Body of pancreas (tissue), 4 donors: ENCODE results near the gene KLF7. TPM values are rescaled to one million over a fixed set of nuclear protein-coding genes. Genes with fewer than 3 reads are reported as not detected.

Source experiments
- ATAC-seq: fragments of 150-250 bp; one replicate; pipeline ENCODE4 v1.9.1; 2016
- DNase-seq, 4 donors: peaks; one replicate each; pipeline ENCODE4 v3.0.0-alpha.2; 2019
- H3K27ac ChIP-seq, 4 donors: fragments of 200-600 bp; sonication (generic); 1 replicate in 3 of 4; 2 replicates in 1 of 4; pipeline versions ENCODE4 v1.5.1 to v1.6.1; 2016 to 2019; ENCODE audit warnings: mild to moderate bottlenecking in 1 of 4, mixed read lengths in 1 of 4, moderate library complexity in 1 of 4
- H3K27me3 ChIP-seq, 2 donors: fragments of 200-600 bp; sonication (generic); one replicate each; pipeline ENCODE4 v1.6.0; 2016; ENCODE audit warnings: mild to moderate bottlenecking in 1 of 2
- H3K36me3 ChIP-seq, 2 donors: fragments of 200-600 bp; sonication (generic); replicated peaks in 1 of 2; 2 replicates each; pipeline ENCODE4 v1.5.1; 2016; ENCODE audit warnings: low read depth in 2 of 2; ENCODE audit not compliant: insufficient read depth in 1 of 2
- H3K4me1 ChIP-seq: fragments of 200-600 bp; sonication (generic); one replicate; pipeline ENCODE4 v1.6.0; 2016
- H3K4me3 ChIP-seq, 2 donors: fragments of 200-600 bp; sonication (generic); 1 replicate in 1 of 2; 2 replicates in 1 of 2; pipeline ENCODE4 v1.5.1; 2016 to 2019
- H3K9me3 ChIP-seq, 3 donors: fragments of 200-600 bp; sonication (generic); 1 replicate in 2 of 3; 2 replicates in 1 of 3; pipeline ENCODE4 v1.5.1; 2016
- POLR2A ChIP-seq, 3 donors: fragments of 450-650 bp; IDR thresholded peaks; one replicate each; pipeline ENCODE4 v1.6.1; 2016; ENCODE audit warnings: antibody characterized with exemption in 3 of 3, mild to moderate bottlenecking in 2 of 3
- WGBS, 2 donors: methylation state at CpG; one replicate each; pipeline ENCODE4 v1.1.5; 2017; 5-methylcytosine and 5-hydroxymethylcytosine counted together
- intact Hi-C: fragments of 100-400 bp; cut with DNase I; formaldehyde crosslinking; loops from one replicate; pipeline ENCODE4 v1.15.1; 2023
- total RNA-seq, 2 donors: library from RNA; depleted of rRNA; stranded (reverse); fragments of >200 nt; gene quantifications; one replicate each; pipeline ENCODE4 v1.1.0, GENCODE V29; 2016
- TF ChIP-seq, protein P1 (sequence below), 7 experiments: fragments of 450-650 bp in 4 of 7; fragments of 200-600 bp in 3 of 7; sonication (generic) in 3 of 7; IDR thresholded peaks; one replicate each; pipeline ENCODE4 v1.5.1; 2016 to 2019; ENCODE audit warnings: antibody characterized with exemption in 7 of 7

Gene KLF7
- total RNA-seq, 2 donors from 2014 or later = 4.6 to 9.3 TPM

DNA sequence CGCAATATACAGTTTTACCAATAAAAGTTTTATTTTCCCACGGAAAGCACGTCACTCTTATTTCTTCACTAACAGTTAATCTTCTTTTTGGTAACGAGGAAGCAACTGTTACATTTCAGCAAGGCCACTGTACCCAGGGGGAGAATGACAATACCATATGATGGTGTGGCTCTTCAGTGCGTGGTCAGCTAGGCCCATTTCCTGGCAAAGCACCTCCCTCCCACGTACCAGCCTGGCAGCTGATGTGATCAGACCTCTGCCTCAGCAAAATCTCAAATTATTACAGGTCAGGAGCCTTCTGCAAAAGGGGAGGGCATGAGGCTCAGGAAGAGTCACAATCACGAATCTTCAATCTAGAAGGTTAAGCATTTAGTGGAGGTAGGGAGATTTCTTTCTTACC is 55.4 kb downstream of the KLF7 start:
- whole genome bisulfite sequencing, 2 donors = 76 to 89% methylated on average over 7 of the region's 7 CpGs
- no peak for DNase-seq
- Histone ChIP-seq H3K27me3 (no peaks in the 10 kb centered on the region), H3K36me3 (no peaks in the 10 kb centered on the region), H3K4me3 (no peak overlapping the region), H3K4me1 (no peaks in the 10 kb centered on the region), H3K9me3 (no peaks in the 10 kb centered on the region), H3K27ac (no peak overlapping the region)
- TF ChIP-seq, protein P1, sequence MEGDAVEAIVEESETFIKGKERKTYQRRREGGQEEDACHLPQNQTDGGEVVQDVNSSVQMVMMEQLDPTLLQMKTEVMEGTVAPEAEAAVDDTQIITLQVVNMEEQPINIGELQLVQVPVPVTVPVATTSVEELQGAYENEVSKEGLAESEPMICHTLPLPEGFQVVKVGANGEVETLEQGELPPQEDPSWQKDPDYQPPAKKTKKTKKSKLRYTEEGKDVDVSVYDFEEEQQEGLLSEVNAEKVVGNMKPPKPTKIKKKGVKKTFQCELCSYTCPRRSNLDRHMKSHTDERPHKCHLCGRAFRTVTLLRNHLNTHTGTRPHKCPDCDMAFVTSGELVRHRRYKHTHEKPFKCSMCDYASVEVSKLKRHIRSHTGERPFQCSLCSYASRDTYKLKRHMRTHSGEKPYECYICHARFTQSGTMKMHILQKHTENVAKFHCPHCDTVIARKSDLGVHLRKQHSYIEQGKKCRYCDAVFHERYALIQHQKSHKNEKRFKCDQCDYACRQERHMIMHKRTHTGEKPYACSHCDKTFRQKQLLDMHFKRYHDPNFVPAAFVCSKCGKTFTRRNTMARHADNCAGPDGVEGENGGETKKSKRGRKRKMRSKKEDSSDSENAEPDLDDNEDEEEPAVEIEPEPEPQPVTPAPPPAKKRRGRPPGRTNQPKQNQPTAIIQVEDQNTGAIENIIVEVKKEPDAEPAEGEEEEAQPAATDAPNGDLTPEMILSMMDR (IDR thresholded peaks at IDR 0.05) = no peak
- no peak for TF ChIP-seq POLR2A (IDR thresholded peaks at IDR 0.05)
- no peak for ATAC-seq
- intact Hi-C loops = no loop called here

DNA sequence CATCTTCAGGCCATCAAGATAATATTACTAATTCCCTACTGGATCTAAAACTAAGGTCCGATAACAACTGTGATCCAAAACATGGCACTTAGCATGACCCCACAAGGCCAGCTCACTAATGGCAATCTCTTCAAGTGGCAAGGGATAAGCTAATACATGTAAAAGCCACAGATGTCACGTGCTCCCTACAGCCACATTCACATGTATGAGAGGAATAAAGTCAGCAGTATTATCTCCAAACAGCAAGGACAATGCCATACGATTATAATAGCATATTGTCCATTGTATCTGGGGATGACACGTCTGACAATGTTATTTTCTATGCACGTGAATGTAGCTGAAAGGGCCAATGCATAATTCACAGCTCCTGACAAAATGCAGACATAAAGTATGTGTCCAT is 56.0 kb downstream of the KLF7 start:
- no peaks in the 10 kb centered on the region for H3K27me3 ChIP-seq
- no peaks in the 10 kb centered on the region for H3K4me1 ChIP-seq
- no peak for TF ChIP-seq POLR2A (IDR thresholded peaks at IDR 0.05)
- TF ChIP-seq, protein P1 (IDR thresholded peaks at IDR 0.05) = no peak
- H3K27ac ChIP-seq = no peak overlapping the region
- intact Hi-C loops = no loop called here
- H3K9me3 ChIP-seq = no peaks in the 10 kb centered on the region
- H3K36me3 ChIP-seq = no peaks in the 10 kb centered on the region
- WGBS, 2 donors = 57 to 72% methylated on average over 5 of the region's 5 CpGs
- no peak overlapping the region for H3K4me3 ChIP-seq
- DNase-seq (no peak), ATAC-seq (no peak)

DNA sequence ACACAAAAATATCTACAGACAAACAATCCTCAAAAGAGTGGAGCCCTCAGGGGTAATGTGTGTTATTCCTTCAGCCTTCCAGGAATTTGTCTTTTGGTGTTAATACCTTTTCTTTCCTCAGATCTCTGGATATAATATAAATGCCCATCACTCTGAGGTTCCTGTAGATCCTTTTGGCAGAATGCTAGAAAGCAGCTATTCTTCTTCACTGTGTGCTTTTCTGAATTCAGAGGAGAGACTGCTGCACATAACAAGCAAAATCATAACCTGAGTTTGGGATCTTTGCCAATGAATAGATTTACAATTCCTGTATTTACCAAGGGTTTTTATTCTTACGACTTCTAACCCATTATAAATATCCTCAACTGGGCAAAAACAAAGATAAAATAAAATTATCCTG is 57.3 kb downstream of the KLF7 start:
- WGBS, 2 donors = 40 to 43% methylated on average over 1 of the region's 1 CpG
- ATAC-seq (no peak), DNase-seq (no peak)
- Histone ChIP-seq H3K4me1 (no peaks in the 10 kb centered on the region), H3K36me3 (no peaks in the 10 kb centered on the region), H3K9me3 (no peaks in the 10 kb centered on the region), H3K4me3 (no peak overlapping the region), H3K27me3 (no peaks in the 10 kb centered on the region), H3K27ac (no peak overlapping the region)
- intact Hi-C loops = no loop called here
- TF ChIP-seq, protein P1 (IDR thresholded peaks at IDR 0.05) = no peak
- TF ChIP-seq POLR2A (IDR thresholded peaks at IDR 0.05) = no peak

DNA sequence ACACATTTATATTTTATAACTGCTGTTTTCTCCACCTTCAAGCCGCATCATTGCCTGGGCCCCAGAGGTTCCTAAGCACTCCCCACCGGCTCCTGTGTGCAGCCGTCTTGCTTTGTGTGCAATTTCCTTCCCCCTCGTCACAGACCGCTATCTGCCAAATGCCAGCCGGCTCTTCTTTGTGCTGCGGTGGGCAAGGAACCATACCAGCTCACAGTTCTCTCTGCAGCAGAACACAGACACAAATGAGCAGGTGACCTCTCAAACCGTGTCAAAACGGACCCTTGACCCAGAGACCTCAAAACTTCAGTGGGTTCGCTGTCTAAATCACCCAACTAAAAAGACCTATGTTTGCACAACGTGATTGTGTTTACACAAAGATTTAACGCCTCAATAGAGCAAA is 58.2 kb downstream of the KLF7 start:
- DNase-seq (no peak), ATAC-seq (no peak)
- H3K36me3 ChIP-seq = no peaks in the 10 kb centered on the region
- no peaks in the 10 kb centered on the region for H3K27me3 ChIP-seq
- TF ChIP-seq, protein P1 (IDR thresholded peaks at IDR 0.05) = no peak
- no peak for TF ChIP-seq POLR2A (IDR thresholded peaks at IDR 0.05)
- H3K9me3 ChIP-seq = no peaks in the 10 kb centered on the region
- H3K4me3 ChIP-seq = no peak overlapping the region
- no peak overlapping the region for H3K27ac ChIP-seq
- intact Hi-C loops = no loop called here
- H3K4me1 ChIP-seq = no peaks in the 10 kb centered on the region
- 36 to 74% methylated on average over 12 of the region's 12 CpGs for WGBS, 2 donors

DNA sequence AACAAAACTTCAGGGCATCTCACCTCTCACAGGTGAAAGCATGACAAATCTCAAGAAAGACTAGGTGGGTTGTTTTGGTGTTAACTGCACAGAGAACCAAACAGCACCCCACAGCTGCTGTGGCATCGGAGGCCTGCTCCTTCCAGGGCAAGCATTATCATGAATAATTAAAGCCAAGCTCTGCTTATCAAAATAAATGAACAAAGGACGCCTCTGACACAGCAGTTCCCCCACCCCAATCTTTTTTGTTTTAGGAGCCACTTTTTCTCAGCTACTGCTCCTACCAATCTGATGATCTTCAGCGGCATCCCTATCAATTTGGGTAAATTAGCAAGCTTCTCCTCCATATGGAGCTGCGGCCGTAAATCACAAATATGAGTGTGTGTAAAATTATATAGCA is 58.6 kb downstream of the KLF7 start:
- TF ChIP-seq, protein P1 (IDR thresholded peaks at IDR 0.05) = no peak
- no peak for TF ChIP-seq POLR2A (IDR thresholded peaks at IDR 0.05)
- WGBS, 2 donors = 69 to 83% methylated on average over 5 of the region's 5 CpGs
- Histone ChIP-seq H3K4me1 (no peaks in the 10 kb centered on the region), H3K27ac (no peak overlapping the region), H3K36me3 (no peaks in the 10 kb centered on the region), H3K4me3 (no peak overlapping the region), H3K27me3 (no peaks in the 10 kb centered on the region), H3K9me3 (no peaks in the 10 kb centered on the region)
- no peak for DNase-seq
- intact Hi-C loops = no loop called here
- no peak for ATAC-seq
